ENCODE results near the gene DYSF. TPM values are rescaled to one million over a fixed set of nuclear protein-coding genes. Genes with fewer than 3 reads are reported as not detected.

The DYSF gene
- total RNA-seq, 1 experiment from 2014 or later: 17.2 TPM

DNA sequence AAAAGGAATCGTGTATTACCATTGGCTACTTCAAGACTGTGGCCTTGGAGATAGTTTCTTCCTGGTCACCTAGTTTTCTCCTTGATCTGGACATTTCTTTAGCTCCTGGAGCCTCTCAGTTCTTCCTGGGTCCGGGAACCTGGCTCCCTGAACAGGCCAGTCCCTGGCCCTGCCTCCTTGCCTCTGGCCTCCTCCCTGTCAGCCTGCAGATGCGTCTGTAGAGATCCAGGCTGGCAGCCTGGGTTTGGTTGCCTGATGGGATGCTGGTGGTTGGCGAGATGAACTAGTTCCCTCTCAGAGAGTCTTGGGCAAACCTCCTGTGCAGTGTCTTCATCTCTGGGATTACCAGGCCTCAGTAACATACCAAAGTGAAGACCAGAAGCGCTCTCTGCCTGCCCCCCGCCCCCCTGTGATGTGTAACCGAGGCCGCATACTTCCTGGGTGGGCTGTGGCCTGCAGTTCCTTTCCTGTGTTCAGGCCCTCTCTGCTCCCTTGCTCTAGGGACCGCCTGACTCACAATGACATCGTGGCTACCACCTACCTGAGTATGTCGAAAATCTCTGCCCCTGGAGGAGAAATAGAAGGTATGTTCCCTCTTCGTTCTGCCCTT is 85.4 kb downstream of the DYSF start:
- H3K36me3 ChIP-seq: peaks cover 7% of the 10 kb centered on the region
- H3K9me3 ChIP-seq (replicated peaks): no peaks in the 10 kb centered on the region
- H3K27me3 ChIP-seq (replicated peaks): no peaks in the 10 kb centered on the region
- H3K27ac ChIP-seq: no peak overlapping the region
- H3K4me3 ChIP-seq: no peak overlapping the region
- DNase-seq (ENCODE audit: low read depth in 1 of 2, low spot score in 2 of 2): peak; percentile 63 to 80
- peaks cover 11% of the 10 kb centered on the region for H3K4me1 ChIP-seq (replicated peaks)

GRCh38 chr2:71540818-71541217 is 87.5 kb downstream of the DYSF start:
- Histone ChIP-seq H3K27ac (no peak overlapping the region), H3K27me3 (replicated peaks) (no peaks in the 10 kb centered on the region), H3K4me1 (replicated peaks) (peaks cover 11% of the 10 kb centered on the region), H3K9me3 (replicated peaks) (no peaks in the 10 kb centered on the region), H3K36me3 (peaks cover 7% of the 10 kb centered on the region), H3K4me3 (no peak overlapping the region)
- DNase-seq (ENCODE audit: low read depth in 1 of 2, low spot score in 2 of 2): no peak

DNA sequence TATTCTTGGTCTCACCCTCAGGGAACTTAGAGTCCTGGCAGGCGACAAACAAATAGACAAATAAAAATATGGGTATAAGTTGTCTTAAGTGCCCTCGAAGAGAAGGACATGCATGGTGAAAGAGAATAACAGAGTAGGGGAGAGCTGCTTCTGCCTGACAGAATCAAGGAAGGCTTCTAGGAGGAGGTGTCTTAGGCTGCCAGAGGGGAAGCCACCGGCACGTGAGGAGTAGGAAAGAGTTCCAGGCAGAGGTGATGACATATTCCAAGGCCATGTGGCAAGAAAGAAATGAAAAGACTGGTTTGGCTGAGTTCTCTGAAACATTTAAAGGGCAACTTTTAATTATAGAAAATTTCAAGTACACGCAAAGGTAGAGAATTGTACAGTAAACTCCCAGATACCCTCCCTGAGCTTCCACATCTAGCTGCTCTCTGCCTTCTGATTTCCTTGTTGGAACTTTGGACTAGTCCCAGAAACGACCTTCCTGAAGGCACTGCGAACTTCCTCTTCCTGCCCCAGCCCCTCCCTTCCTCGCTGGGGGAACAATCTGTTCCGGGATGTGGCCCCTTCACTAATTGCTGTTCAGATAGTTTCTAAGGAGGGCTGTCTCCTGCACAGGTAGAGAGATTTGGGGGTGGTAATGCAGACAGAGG is 91.7 kb downstream of the DYSF start:
- DNase-seq (ENCODE audit: low read depth in 1 of 2, low spot score in 2 of 2): no peak
- no peaks in the 10 kb centered on the region for H3K4me1 ChIP-seq (replicated peaks)
- no peaks in the 10 kb centered on the region for H3K9me3 ChIP-seq (replicated peaks)

DNA sequence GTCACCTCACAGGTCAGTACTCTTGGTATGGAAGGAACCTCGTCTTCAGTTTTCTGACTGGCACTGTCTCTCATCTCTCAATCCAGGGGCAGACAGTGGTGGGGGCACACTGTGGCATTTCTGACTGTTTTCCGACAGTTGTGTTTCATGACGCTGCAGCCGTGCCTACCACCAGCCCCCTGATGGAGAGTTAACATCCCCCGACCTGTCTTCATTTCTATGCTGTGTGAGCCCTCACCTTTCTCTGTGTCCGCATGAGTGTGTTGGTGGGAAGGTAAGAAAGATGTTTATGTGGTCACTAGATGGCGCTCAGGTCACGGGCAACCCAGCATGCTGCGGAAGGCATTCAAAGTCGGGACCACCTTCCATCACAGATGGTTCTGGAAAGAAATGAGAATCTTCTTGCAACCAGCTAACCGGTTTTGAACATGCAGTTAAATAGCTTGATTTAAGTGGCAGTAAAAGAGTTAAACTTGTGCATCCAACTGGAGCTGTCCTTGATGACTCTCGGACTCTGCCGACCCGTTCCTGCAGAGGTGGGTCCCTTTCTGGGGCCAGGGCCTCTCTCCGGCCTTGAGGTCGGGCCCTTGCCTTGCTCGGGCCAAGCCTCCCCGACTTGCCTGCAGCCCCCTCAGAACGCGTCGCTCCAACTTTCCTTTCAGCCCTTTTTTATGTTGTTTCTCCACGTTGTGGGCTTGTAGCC is 92.4 kb downstream of the DYSF start:
- Histone ChIP-seq H3K27me3 (replicated peaks) (no peaks in the 10 kb centered on the region), H3K9me3 (replicated peaks) (no peaks in the 10 kb centered on the region), H3K4me3 (no peak overlapping the region), H3K27ac (no peak overlapping the region), H3K4me1 (replicated peaks) (no peaks in the 10 kb centered on the region), H3K36me3 (peaks cover 13% of the 10 kb centered on the region)
- peak in 1 of 2 experiments; percentile 42 for DNase-seq (ENCODE audit: low read depth in 1 of 2, low spot score in 2 of 2)

More for the DNA sequence above, 91.7 kb downstream of the DYSF start:
- no peaks in the 10 kb centered on the region for H3K27me3 ChIP-seq (replicated peaks)
- no peak overlapping the region for H3K27ac ChIP-seq
- H3K36me3 ChIP-seq: peaks cover 13% of the 10 kb centered on the region
- no peak overlapping the region for H3K4me3 ChIP-seq

DNA sequence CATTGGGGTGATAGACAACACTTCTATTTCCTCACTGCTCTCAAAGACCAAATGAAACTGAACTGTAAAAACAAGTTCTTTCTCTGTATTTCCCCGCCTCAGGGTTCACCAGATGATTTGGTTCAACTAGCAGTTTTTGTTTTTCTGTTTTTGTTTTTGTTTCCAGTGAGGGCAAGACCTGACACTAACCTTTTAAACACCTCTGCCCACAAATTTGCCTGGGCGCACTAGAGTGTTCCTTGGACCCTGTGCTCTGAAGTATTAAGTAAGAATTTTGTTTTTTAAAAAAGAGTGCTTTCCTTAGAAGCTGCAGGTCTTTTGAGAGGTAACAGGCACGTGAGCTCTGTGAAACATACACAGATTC is 92.9 kb downstream of the DYSF start:
- DNase-seq (ENCODE audit: low read depth in 1 of 2, low spot score in 2 of 2): no peak
- H3K4me1 ChIP-seq (replicated peaks): no peaks in the 10 kb centered on the region
- H3K27ac ChIP-seq: no peak overlapping the region

GRCh38 chr2:71546777-71547281 is 93.5 kb downstream of the DYSF start:
- Histone ChIP-seq H3K27ac (no peak overlapping the region), H3K4me1 (replicated peaks) (no peaks in the 10 kb centered on the region), H3K27me3 (replicated peaks) (no peaks in the 10 kb centered on the region), H3K36me3 (peaks cover 13% of the 10 kb centered on the region), H3K4me3 (no peak overlapping the region), H3K9me3 (replicated peaks) (no peaks in the 10 kb centered on the region)
- DNase-seq (ENCODE audit: low read depth in 1 of 2, low spot score in 2 of 2): no peak

More for the DNA sequence above, 92.9 kb downstream of the DYSF start:
- H3K36me3 ChIP-seq: peaks cover 13% of the 10 kb centered on the region
- no peaks in the 10 kb centered on the region for H3K9me3 ChIP-seq (replicated peaks)
- H3K27me3 ChIP-seq (replicated peaks): no peaks in the 10 kb centered on the region
- H3K4me3 ChIP-seq: no peak overlapping the region

DNA sequence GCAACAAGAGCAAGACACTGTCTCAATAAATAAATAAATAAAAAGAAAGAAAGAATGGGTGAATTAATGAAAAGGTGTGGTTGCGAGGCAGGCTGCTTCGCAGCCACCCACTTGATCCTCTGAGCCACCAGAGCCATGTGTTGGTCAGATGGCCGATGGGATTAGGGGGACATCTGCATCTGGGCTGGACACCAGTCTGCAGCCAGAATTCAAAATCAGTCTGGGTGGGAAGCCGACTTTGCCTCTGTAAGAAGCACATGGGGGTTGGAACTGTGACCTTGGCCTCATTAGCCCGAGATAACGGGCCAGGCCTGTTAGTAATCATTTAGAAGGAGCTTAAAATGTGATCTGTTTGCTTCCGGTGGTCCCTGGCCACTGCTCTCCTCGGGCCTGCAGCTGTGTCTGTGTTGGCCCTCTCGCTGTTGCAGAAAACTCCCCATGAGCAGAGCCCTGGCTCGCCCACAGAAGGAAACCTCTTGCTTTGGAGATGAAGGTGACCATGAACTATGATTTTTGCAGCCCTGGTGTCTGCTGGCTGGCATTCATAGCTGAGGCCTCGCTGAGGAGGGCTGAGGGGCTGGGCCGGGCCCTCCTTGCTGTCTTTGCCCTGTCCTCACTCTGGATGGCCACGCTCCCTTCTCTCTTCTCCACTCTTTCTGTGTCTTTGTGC is 94.4 kb downstream of the DYSF start:
- no peak for DNase-seq (ENCODE audit: low read depth in 1 of 2, low spot score in 2 of 2)
- H3K4me3 ChIP-seq: no peak overlapping the region
- no peak overlapping the region for H3K27ac ChIP-seq
- H3K27me3 ChIP-seq (replicated peaks): no peaks in the 10 kb centered on the region
- H3K36me3 ChIP-seq: peaks cover 13% of the 10 kb centered on the region
- H3K4me1 ChIP-seq (replicated peaks): no peaks in the 10 kb centered on the region
- no peaks in the 10 kb centered on the region for H3K9me3 ChIP-seq (replicated peaks)

DNA sequence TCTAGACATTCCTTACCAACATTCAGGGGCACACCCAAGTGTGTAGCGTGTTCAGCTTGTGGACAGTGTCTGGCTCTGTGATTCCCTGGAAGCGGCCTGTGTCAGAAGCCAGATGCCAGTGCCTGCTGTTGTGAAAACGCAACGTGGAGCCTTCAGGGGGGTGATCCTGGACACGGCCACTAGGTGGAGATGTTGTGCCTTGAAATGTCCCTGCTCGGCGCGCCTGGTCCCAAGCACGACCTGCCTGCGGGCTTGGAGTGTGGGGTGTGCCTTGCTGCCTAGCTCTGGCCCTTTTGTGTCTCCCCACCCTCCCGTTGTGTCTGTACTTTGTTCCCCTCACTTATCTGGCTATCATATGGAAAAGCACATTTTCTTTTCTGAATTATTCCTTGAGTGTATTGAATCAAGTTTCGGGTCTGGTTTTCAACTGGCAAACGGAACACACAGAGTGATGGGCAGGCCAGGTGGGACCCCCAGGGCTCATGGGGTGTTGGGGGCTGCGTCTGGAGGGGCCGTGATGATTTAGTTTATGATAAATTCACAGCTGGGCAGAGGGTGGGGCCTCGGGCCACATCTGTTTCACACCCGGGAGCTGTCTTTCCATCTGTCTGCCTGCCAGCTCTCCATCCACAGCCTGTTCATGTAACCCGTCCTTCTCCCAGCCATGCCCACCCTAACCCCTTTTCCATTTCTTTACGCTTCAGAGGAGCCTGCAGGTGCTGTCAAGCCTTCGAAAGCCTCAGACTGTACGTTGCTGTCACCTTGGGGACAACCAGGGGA is 95.5 kb downstream of the DYSF start:
- H3K27me3 ChIP-seq (replicated peaks): no peaks in the 10 kb centered on the region
- H3K9me3 ChIP-seq (replicated peaks): no peaks in the 10 kb centered on the region
- no peak overlapping the region for H3K27ac ChIP-seq
- no peaks in the 10 kb centered on the region for H3K4me1 ChIP-seq (replicated peaks)
- no peak overlapping the region for H3K4me3 ChIP-seq
- H3K36me3 ChIP-seq: peaks cover 15% of the 10 kb centered on the region
- DNase-seq (ENCODE audit: low read depth in 1 of 2, low spot score in 2 of 2): peak; percentile 36 to 73

DNA sequence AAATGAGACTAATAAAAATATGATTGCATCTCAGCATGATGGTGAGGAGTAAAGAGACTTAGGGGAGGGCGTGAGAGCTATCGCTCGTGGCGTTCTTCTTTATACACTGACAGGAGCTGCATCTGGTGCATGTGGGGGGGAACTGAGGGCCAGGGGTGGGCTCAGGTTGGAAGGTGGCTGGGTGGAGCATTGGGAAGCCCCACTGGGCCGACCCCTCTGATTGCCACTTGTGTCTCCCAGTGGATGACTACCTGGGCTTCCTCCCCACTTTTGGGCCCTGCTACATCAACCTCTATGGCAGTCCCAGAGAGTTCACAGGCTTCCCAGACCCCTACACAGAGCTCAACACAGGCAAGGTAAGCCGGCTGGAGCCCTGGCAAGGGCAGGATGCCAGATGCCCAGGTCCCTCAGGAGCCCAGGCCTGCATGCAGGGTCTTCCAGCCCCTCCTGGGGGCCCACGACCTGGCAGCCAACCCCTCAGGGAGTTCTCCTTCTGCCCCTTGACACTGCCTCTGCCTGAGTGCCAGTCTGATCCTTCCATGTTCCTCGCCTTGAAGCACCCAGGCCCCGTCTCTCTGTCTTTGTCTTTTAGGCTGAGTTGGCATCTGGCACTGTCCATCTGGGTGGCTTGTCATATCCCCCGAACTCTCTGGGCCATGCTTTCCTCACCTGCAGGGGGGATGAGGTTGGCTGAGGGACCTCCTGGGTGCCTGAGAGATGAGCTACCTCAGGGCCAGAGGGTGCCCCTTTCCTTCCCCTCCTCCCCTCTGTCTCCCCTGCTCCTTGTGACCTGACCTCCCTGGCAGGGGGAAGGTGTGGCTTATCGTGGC is 97.7 kb downstream of the DYSF start:
- Histone ChIP-seq H3K9me3 (replicated peaks) (no peaks in the 10 kb centered on the region), H3K4me1 (replicated peaks) (no peaks in the 10 kb centered on the region), H3K4me3 (no peak overlapping the region), H3K27me3 (replicated peaks) (no peaks in the 10 kb centered on the region), H3K36me3 (peaks cover 15% of the 10 kb centered on the region), H3K27ac (no peak overlapping the region)
- no peak for DNase-seq (ENCODE audit: low read depth in 1 of 2, low spot score in 2 of 2)

GRCh38 chr2:71551631-71551915 is 98.2 kb downstream of the DYSF start:
- H3K36me3 ChIP-seq: peaks cover 10% of the 10 kb centered on the region
- no peaks in the 10 kb centered on the region for H3K4me1 ChIP-seq (replicated peaks)
- H3K27ac ChIP-seq: no peak overlapping the region
- no peak for DNase-seq (ENCODE audit: low read depth in 1 of 2, low spot score in 2 of 2)
- no peaks in the 10 kb centered on the region for H3K27me3 ChIP-seq (replicated peaks)
- no peaks in the 10 kb centered on the region for H3K9me3 ChIP-seq (replicated peaks)
- no peak overlapping the region for H3K4me3 ChIP-seq

DNA sequence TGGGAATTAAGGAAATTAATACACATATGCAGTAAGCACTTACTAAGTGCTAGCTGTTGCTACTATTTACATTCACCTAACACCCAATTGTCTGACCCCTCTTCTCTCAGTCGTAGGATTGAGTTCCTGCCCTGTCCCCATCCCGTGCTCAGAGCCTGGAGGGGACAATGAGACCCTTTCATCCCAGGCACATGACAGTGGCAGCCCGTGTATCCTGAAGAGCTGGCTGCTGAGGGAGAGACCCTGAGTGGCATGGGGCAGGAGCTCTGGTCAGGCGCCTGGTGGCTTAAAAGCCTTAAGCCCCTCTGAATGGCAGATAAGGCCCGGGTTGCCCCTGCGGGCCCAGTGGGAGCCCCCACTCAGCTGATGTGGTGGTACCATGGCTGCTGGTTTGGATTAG is 99.0 kb downstream of the DYSF start:
- no peak overlapping the region for H3K27ac ChIP-seq
- peaks cover 10% of the 10 kb centered on the region; the same call in 1 of the 2 replicates for H3K36me3 ChIP-seq
- no peaks in the 10 kb centered on the region for H3K4me1 ChIP-seq (replicated peaks)
- H3K4me3 ChIP-seq: no peak overlapping the region
- H3K9me3 ChIP-seq (replicated peaks): no peaks in the 10 kb centered on the region
- DNase-seq (ENCODE audit: low read depth in 1 of 2, low spot score in 2 of 2): no peak
- no peaks in the 10 kb centered on the region for H3K27me3 ChIP-seq (replicated peaks)

DNA sequence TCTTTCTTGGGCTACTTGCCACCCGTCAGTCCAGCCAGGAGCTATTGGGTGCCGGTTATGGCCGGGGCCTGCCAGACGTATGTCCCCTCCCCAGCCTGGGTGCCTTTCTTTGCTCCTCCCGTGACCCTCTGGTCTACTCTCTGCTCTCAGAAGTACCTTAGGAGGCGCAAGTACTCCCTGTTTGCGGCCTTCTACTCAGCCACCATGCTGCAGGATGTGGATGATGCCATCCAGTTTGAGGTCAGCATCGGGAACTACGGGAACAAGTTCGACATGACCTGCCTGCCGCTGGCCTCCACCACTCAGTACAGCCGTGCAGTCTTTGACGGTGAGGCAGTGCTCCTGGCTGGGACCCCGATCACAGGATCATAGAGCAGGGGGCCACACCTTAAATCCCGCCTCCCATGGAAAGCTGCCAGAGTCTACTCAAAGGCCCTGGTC is 99.5 kb downstream of the DYSF start:
- no peaks in the 10 kb centered on the region for H3K27me3 ChIP-seq (replicated peaks)
- H3K9me3 ChIP-seq (replicated peaks): no peaks in the 10 kb centered on the region
- H3K4me1 ChIP-seq (replicated peaks): no peaks in the 10 kb centered on the region
- H3K36me3 ChIP-seq: peaks cover 10% of the 10 kb centered on the region; the same call in 1 of the 2 replicates
- no peak for DNase-seq (ENCODE audit: low read depth in 1 of 2, low spot score in 2 of 2)
- no peak overlapping the region for H3K4me3 ChIP-seq
- no peak overlapping the region for H3K27ac ChIP-seq
